K562 (cell line): ENCODE data around the gene CDH18. TPM values are rescaled to one million over a fixed set of nuclear protein-coding genes. Genes with fewer than 3 reads are reported as not detected.

Experiments
- BACH1 ChIP-seq: fragments of 200-800 bp; sonication (Bioruptor generic); IDR thresholded peaks from 2 replicates; pipeline ENCODE4 v1.6.1; 2016; ENCODE audit warnings: missing genetic modification characterization, missing compliant biosample characterization
- CGGBP1 ChIP-seq: fragments of 250-450 bp; sonication (Bioruptor Pico); IDR thresholded peaks from 2 replicates; pipeline ENCODE4 v1.9.0; 2021; ENCODE audit warnings: mild to moderate bottlenecking
- CREB5 ChIP-seq: fragments of 250-450 bp; sonication (Bioruptor Pico); IDR thresholded peaks from 2 replicates; pipeline ENCODE4 v1.5.0; 2020; ENCODE audit warnings: mild to moderate bottlenecking
- ERF ChIP-seq: fragments of 450-650 bp; formaldehyde crosslinking; IDR thresholded peaks from 2 replicates; pipeline ENCODE4 v1.4.0; 2020; ENCODE audit warnings: mild to moderate bottlenecking, mixed read lengths
- HDAC1 ChIP-seq, 2 experiments: fragments of 450-650 bp; IDR thresholded peaks; 2 replicates each; pipeline ENCODE4 v1.6.1; 2016 to 2017; ENCODE audit warnings: inconsistent platforms in 1 of 2, mild to moderate bottlenecking in 1 of 2, moderate library complexity in 1 of 2
- KDM5B ChIP-seq: fragments of 200-600 bp; sonication (generic); IDR thresholded peaks from 2 replicates; pipeline ENCODE4 v1.6.1; 2012; ENCODE audit warnings: low read depth, mild to moderate bottlenecking, moderate library complexity, low read length, control low read depth, inconsistent platforms; ENCODE audit not compliant: insufficient replicate concordance
- MED1 ChIP-seq: sonication (generic); formaldehyde crosslinking; IDR thresholded peaks from 2 replicates; pipeline ENCODE4 v1.8.1; 2023; ENCODE audit warnings: missing genetic modification reagents, borderline replicate concordance
- PTBP1 ChIP-seq: fragments of 200-400 bp; formaldehyde crosslinking; IDR thresholded peaks from 2 replicates; pipeline ENCODE4 v1.6.1; 2017; ENCODE audit warnings: low read depth, low read length
- RFX5 ChIP-seq: IDR thresholded peaks from 2 replicates; pipeline ENCODE4 v1.6.1; 2011; ENCODE audit warnings: low read depth, mild to moderate bottlenecking, improper control_type of control experiment, low read length
- TRIM24 ChIP-seq, 2 experiments: fragments of 450-650 bp; IDR thresholded peaks; 2 replicates each; pipeline ENCODE4 v1.6.1; 2016
- ZBTB7A ChIP-seq: IDR thresholded peaks from 2 replicates; pipeline ENCODE4 v1.6.1; 2011; ENCODE audit warnings: low read depth, mild to moderate bottlenecking, low read length, moderate library complexity, borderline replicate concordance; ENCODE audit not compliant: control insufficient read depth
- ZNF184 ChIP-seq: sonication (generic); formaldehyde crosslinking; IDR thresholded peaks from 2 replicates; pipeline ENCODE4 v1.5.0; 2020; ENCODE audit warnings: missing genetic modification reagents
- ZNF830 ChIP-seq: fragments of 250-450 bp; sonication (Bioruptor Pico); IDR thresholded peaks from 2 replicates; pipeline ENCODE4 v1.5.0; 2021; ENCODE audit warnings: mild to moderate bottlenecking
- polyA plus RNA-seq, 8 experiments: library from polyadenylated mRNA; depleted of rRNA in 4 of 8; stranded (reverse) in 5 of 8; unstranded in 3 of 8; fragments of >200 nt; fragmentation: Nextera tagmentation in 2 of 8; fragmentation: Illumina TruSeq in 1 of 8; extraction: Ambion mirVana in 2 of 8; extraction: Trizol in 1 of 8; gene quantifications; 2 replicates each; pipeline versions ENCODE4 v1.2.1 to v1.2.3, GENCODE V29; 2011 to 2014; ENCODE audit warnings: inconsistent platforms in 1 of 8, missing spikeins in 1 of 8
- total RNA-seq, 7 experiments: library from RNA; depleted of rRNA in 6 of 7; stranded (reverse); fragments of >200 nt in 6 of 7; fragmentation: Illumina TruSeq in 2 of 7; extraction: Trizol in 2 of 7; gene quantifications; 2 replicates each; pipeline versions ENCODE4 v1.2.1 to v1.2.3, GENCODE V29; 2011 to 2021; ENCODE audit warnings: low replicate concordance in 1 of 7

CDH18 gene
- total and polyA plus RNA-seq, 9 of the 15 experiments (the other 6 are each of a cell fraction or from before 2014, with no cell fraction given), result 0.18 to 1.4 (median 0.31) TPM

GRCh38 chr5:19626211-19626610 lies 361.8 kb downstream of the CDH18 start (continued):
- TF ChIP-seq RFX5, result no peak
- no peak for TF ChIP-seq CGGBP1 (CRISPR knock-in tag)
- no peak for TF ChIP-seq ZBTB7A
- TF ChIP-seq HDAC1 (IDR thresholded peaks at IDR 0.05), result no peak
- TF ChIP-seq MED1, result no peak
- no peak for TF ChIP-seq PTBP1
- no peak for TF ChIP-seq CREB5 (CRISPR knock-in tag)
- no peak for TF ChIP-seq ZNF184 (CRISPR knock-in tag)
- no peak for TF ChIP-seq ERF (CRISPR knock-in tag)
- no peak for TF ChIP-seq TRIM24 (IDR thresholded peaks at IDR 0.05)
- no peak for TF ChIP-seq ZNF830 (CRISPR knock-in tag)
- no peak for TF ChIP-seq BACH1 (tag)
- no peak for TF ChIP-seq KDM5B
